GM21367 (cell line): ENCODE results near the gene HRK.
A peak's percentile ranks its signal among the peaks of the same experiment; 100 is the strongest.
"Not testable (repeated sequence)": the region's sequence is repeated elsewhere in the genome, so short reads cannot be mapped to it uniquely, and the experiment has no call there.

Source experiments
- ATAC-seq: cut with Tn5 transposase; IDR thresholded peaks from one replicate; pipeline ENCODE4 v1.9.1; 2021; ENCODE audit not compliant: unreplicated experiment

The HRK gene

DNA sequence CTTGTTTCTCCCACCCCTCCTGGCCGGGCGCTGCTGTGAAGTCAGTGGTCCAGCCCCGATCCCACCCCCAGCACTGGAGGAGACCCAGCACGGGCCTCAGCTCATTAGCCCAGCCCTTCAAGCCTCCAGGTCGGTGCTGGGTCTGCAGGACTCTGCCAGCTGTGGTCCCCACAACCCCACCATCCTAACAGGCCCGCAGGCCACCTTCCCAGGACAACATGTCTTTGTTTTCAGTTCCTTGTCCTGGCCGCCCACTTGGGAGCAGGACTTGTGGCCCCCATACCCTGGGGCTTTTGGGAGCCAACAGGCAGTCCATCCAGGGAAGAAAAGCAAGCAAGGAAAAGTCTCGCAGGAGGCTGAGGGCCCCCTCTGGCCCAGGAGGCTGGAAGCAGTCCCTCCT is 60.0 kb downstream of the HRK start:
- no peak for ATAC-seq

DNA sequence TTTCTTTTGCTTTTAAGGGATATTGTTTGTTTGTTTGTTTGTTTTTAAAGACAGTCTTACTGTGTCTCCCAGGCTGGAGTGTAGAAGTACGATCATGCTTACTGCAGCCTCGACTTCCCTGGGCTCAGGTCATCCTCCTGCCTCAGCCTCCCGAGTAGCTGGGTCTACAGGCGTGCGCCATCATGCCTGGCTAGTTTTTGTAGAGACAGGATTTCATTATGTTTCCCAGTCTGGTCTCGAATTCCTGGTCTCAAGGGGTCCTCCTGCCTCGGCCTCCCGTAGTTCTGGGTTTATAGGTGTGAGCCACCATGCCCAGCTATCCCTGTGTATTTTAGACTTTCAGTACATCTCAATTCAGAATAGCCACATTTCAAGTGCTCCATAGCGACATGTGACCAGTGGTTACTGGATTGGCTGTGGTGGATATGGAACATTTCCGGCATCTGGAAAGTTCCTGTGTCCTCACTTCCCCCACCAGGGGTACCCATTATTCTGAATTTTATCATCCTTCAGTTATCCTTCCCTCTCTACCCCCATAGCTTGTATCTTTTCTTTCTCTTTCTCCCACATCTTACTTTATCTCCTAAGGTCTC is 61.1 kb downstream of the HRK start:
- ATAC-seq = no peak

GRCh38 chr12:116818948-116819832 is 62.1 kb downstream of the HRK start:
- peak; percentile 76 for ATAC-seq

GRCh38 chr12:116818341-116818856 is 62.8 kb downstream of the HRK start:
- ATAC-seq = peak; percentile 15

DNA sequence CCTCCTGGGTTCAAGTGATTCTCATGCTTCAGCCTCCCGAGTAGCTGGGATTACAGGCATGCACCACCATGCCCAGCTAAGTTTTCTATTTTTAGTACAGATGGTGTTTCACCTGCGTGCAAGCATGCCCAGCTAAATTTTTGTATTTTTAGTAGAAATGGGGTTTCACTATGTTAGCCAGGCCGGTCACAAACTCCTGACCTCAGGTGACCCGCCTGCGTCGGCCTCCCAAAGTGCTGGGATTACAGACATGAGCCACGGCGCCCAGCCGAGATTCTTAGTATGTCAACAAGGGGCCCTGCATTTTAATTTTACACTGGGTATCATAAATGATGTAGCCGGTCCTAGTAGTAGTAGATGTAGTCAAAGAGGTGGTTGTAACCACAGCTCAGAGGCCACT is 66.5 kb downstream of the HRK start:
- not testable (repeated sequence) for ATAC-seq

- no peak for ATAC-seq
These were observed 67.8 kb downstream of the HRK start for GRCh38 chr12:116813271-116814041.

DNA sequence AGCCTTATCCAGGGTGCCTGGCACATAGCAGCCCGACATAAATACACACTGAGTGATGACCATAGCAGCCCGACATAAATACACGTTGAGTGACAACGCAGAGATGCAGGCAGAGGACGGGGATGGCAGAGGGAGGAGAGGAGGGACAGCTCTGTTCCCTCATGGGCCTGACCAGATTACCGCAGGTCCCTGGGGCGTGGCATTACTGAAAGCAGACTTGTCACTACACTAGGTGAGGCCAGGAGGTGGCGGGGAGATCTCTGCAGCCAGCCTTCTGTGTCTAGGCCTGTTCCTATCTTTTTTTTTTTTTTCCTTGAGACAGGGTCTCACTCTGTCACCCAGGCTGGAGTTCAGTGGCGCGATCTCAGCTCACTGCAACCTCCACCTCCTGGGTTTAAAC is 69.0 kb downstream of the HRK start:
- no peak for ATAC-seq

DNA sequence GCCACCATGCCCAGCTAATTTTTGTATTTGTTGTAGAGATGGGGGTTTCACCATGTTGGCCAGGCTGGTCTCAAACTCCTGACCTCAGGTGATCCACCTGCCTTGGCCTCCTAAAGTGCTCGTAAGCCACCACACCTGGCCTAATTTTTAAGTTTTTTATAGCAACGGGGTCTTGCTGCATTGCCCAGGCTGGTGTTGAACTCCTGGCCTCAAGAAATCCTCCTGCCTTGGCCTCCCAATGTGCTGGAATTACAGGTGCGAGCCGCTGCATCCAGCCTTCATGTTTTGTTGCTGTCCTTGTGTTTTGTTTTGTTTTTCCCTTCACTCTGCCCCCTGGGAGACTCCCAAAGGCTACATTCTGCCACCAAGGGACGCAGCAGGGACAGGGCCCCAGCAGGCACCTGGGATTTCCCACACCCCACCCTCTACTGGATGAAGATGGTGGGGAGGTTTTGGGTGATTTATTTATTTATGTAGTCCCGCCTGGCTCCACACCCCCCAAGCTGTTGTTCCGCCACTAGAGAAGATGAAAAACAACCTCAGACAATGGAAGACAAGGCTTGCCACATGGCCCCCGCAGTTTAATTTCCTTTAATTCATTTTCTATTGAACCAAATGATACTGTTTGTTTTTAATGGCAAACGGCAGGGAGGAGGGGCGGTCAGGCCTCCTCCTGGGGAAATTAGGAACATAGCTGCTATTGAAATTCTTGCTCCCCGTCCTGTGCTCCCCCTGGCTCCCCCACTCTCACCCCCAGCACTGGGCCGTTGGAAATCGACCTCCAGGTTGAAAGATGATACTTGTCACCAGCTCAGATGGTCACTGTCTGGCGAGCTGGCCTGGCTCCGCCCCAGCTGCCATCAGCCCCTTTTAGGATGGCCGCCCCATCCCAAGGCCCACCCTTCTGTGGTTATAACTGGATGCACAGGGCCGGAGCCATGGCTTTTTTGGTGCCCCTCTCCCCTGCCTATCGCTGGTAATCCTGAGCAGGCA is 72.8 kb downstream of the HRK start:
- no peak for ATAC-seq

DNA sequence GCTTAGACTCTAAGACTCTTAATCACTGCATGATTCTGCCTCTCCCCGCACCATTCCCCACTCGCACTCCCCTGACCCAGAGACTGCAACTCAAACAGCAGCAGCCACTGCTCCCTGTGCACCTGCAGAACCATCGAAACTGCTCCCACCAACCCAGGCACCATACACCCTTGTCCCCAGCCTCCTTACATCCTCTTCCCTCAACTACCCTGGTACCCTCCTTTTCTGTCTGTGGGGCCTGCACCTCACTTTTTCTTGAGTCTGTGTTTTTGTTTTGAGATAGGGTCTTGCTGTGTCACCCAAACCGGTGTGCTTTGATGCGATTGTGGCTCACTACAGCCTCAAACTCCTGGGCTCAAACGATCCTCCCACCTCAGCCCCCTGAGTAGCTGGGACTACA is 73.7 kb downstream of the HRK start:
- no peak for ATAC-seq

DNA sequence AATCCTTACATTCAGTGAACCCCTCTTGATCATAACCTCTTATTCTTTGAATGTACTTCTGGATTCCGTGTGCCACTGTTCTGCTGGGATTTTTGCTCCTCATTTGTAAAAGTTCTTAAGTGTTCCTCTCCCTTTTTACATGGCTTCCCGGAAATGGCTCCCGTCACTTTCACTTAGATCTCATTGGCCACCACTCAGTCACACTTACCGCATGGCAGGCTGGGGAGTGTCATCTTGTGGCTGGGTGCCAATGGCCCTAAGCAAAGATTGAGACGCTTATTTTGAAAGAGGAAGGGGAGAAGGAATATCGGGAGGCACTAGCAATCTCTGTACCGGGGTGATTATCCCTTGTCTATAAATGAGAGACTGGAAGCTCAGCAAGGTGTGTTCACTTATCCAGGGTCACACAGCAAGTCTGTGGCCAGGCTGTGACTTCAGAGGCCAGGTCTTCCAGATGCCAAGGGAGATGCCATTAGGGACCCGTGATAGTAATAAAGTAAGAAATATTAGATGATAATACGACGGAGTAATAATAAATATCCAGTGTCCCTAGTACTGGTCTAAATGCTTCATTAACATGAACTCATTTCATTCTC is 74.3 kb downstream of the HRK start:
- ATAC-seq = no peak
